Skeletal muscle satellite cell (primary cell): ENCODE measurements around the gene HYI.
"Not testable (repeated sequence)": the region's sequence is repeated elsewhere in the genome, so short reads cannot be mapped to it uniquely, and the experiment has no call there.

ENCODE experiments used
- H3K27me3 ChIP-seq: 2 replicates; pipeline ENCODE4 v1.7.0; 2013; ENCODE audit warnings: low read length; ENCODE audit not compliant: control insufficient read depth, insufficient read depth
- H3K36me3 ChIP-seq: 2 replicates; pipeline ENCODE4 v1.7.0; 2013; ENCODE audit warnings: mild to moderate bottlenecking, control low read depth, low read length; ENCODE audit not compliant: insufficient read depth
- H3K4me1 ChIP-seq: 2 replicates; pipeline ENCODE4 v1.7.0; 2013; ENCODE audit warnings: low read length; ENCODE audit not compliant: control insufficient read depth, insufficient read depth
- H3K4me2 ChIP-seq: 2 replicates; pipeline ENCODE4 v1.7.0; 2013; ENCODE audit warnings: mild to moderate bottlenecking, low read length
- H3K4me3 ChIP-seq: 2 replicates; pipeline ENCODE4 v1.7.0; 2013; ENCODE audit warnings: low read length
- H3K9ac ChIP-seq: 2 replicates; pipeline ENCODE4 v1.7.0; 2013; ENCODE audit warnings: mild to moderate bottlenecking, low read depth, low read length, moderate library complexity
- H3K9me3 ChIP-seq: replicated peaks from 2 replicates; pipeline ENCODE4 v1.7.0; 2013; ENCODE audit warnings: mild to moderate bottlenecking, control low read depth, low read length

HYI gene

GRCh38 chr1:43421976-43422750, 31.6 kb downstream of the HYI start:
- H3K36me3 ChIP-seq = peaks cover 78% of the 10 kb centered on the region
- no peak overlapping the region for H3K4me3 ChIP-seq
- H3K27me3 ChIP-seq = no peaks in the 10 kb centered on the region
- no peak overlapping the region for H3K4me2 ChIP-seq
- H3K4me1 ChIP-seq = no peaks in the 10 kb centered on the region
- H3K9ac ChIP-seq = no peak overlapping the region
- no peaks in the 10 kb centered on the region for H3K9me3 ChIP-seq

GRCh38 chr1:43421396-43421795, 32.3 kb downstream of the HYI start:
- Histone ChIP-seq H3K27me3 (no peaks in the 10 kb centered on the region), H3K4me2 (no peak overlapping the region), H3K9me3 (no peaks in the 10 kb centered on the region), H3K36me3 (peaks cover 74% of the 10 kb centered on the region), H3K9ac (no peak overlapping the region), H3K4me1 (no peaks in the 10 kb centered on the region), H3K4me3 (no peak overlapping the region)

GRCh38 chr1:43420874-43421273, 32.9 kb downstream of the HYI start:
- no peaks in the 10 kb centered on the region for H3K4me1 ChIP-seq
- no peak overlapping the region for H3K4me2 ChIP-seq
- H3K9me3 ChIP-seq = no peaks in the 10 kb centered on the region
- no peak overlapping the region for H3K9ac ChIP-seq
- H3K27me3 ChIP-seq = no peaks in the 10 kb centered on the region
- no peak overlapping the region for H3K4me3 ChIP-seq
- peaks cover 73% of the 10 kb centered on the region for H3K36me3 ChIP-seq

- H3K36me3 ChIP-seq = peaks cover 73% of the 10 kb centered on the region
- H3K9ac ChIP-seq = no peak overlapping the region
- no peaks in the 10 kb centered on the region for H3K27me3 ChIP-seq
- H3K9me3 ChIP-seq = no peaks in the 10 kb centered on the region
- no peaks in the 10 kb centered on the region for H3K4me1 ChIP-seq
- no peak overlapping the region for H3K4me3 ChIP-seq
- H3K4me2 ChIP-seq = no peak overlapping the region
These were observed 33.9 kb downstream of the HYI start for GRCh38 chr1:43419627-43420425.

- Histone ChIP-seq H3K9me3 (no peaks in the 10 kb centered on the region), H3K27me3 (no peaks in the 10 kb centered on the region), H3K9ac (no peak overlapping the region), H3K4me2 (no peak overlapping the region), H3K4me1 (no peaks in the 10 kb centered on the region), H3K4me3 (no peak overlapping the region), H3K36me3 (peaks cover 65% of the 10 kb centered on the region)
These were observed 34.9 kb downstream of the HYI start for GRCh38 chr1:43418858-43419257.

GRCh38 chr1:43415901-43416300, 37.8 kb downstream of the HYI start:
- Histone ChIP-seq H3K36me3 (peaks cover 48% of the 10 kb centered on the region), H3K4me1 (no peaks in the 10 kb centered on the region), H3K9me3 (no peaks in the 10 kb centered on the region), H3K4me2 (no peak overlapping the region), H3K4me3 (no peak overlapping the region), H3K9ac (no peak overlapping the region), H3K27me3 (no peaks in the 10 kb centered on the region)

- Histone ChIP-seq H3K4me3 (no peak overlapping the region), H3K9ac (no peak overlapping the region), H3K27me3 (no peaks in the 10 kb centered on the region), H3K4me1 (no peaks in the 10 kb centered on the region), H3K9me3 (no peaks in the 10 kb centered on the region), H3K36me3 (peaks cover 43% of the 10 kb centered on the region), H3K4me2 (no peak overlapping the region)
These were observed 39.0 kb downstream of the HYI start for GRCh38 chr1:43414634-43415223.

- not testable (repeated sequence) for H3K9me3 ChIP-seq, H3K4me1 ChIP-seq, H3K4me3 ChIP-seq, H3K4me2 ChIP-seq, H3K27me3 ChIP-seq, H3K9ac ChIP-seq
- H3K36me3 ChIP-seq = peaks cover 44% of the 10 kb centered on the region
These were observed 40.3 kb downstream of the HYI start for GRCh38 chr1:43413426-43413825.

- H3K9ac ChIP-seq = no peak overlapping the region
- no peaks in the 10 kb centered on the region for H3K4me1 ChIP-seq
- H3K4me2 ChIP-seq = no peak overlapping the region
- no peaks in the 10 kb centered on the region for H3K9me3 ChIP-seq
- no peaks in the 10 kb centered on the region for H3K27me3 ChIP-seq
- H3K36me3 ChIP-seq = peaks cover 52% of the 10 kb centered on the region
- H3K4me3 ChIP-seq = no peak overlapping the region
These were observed 43.2 kb downstream of the HYI start for GRCh38 chr1:43410571-43410970.

GRCh38 chr1:43405876-43406234, 47.9 kb downstream of the HYI start:
- H3K27me3 ChIP-seq = no peaks in the 10 kb centered on the region
- H3K4me3 ChIP-seq = no peak overlapping the region
- no peaks in the 10 kb centered on the region for H3K4me1 ChIP-seq
- no peak overlapping the region for H3K4me2 ChIP-seq
- H3K9me3 ChIP-seq = no peaks in the 10 kb centered on the region
- no peak overlapping the region for H3K9ac ChIP-seq
- H3K36me3 ChIP-seq = peaks cover 62% of the 10 kb centered on the region

GRCh38 chr1:43405219-43405875, 48.4 kb downstream of the HYI start:
- H3K36me3 ChIP-seq = peaks cover 62% of the 10 kb centered on the region
- no peaks in the 10 kb centered on the region for H3K4me1 ChIP-seq
- no peaks in the 10 kb centered on the region for H3K27me3 ChIP-seq
- no peak overlapping the region for H3K9ac ChIP-seq
- no peak overlapping the region for H3K4me3 ChIP-seq
- no peak overlapping the region for H3K4me2 ChIP-seq
- H3K9me3 ChIP-seq = no peaks in the 10 kb centered on the region
